Ectodermal cell (in vitro differentiated cells): ENCODE data around the gene PHLDB3.

ENCODE experiments used
- H3K27ac ChIP-seq: 2 replicates; pipeline ENCODE4 v1.7.0; 2013; ENCODE audit warnings: mild to moderate bottlenecking, low read depth, low read length; ENCODE audit not compliant: insufficient read depth, poor library complexity, severe bottlenecking
- H3K27me3 ChIP-seq: 2 replicates; pipeline ENCODE4 v1.7.0; 2013; ENCODE audit warnings: mild to moderate bottlenecking, low read length; ENCODE audit not compliant: insufficient read depth, control insufficient read depth, poor library complexity, severe bottlenecking
- H3K36me3 ChIP-seq: one replicate; pipeline ENCODE4 v1.7.0; 2013; ENCODE audit warnings: low read length; ENCODE audit not compliant: control insufficient read depth, insufficient read depth
- H3K4me1 ChIP-seq: one replicate; pipeline ENCODE4 v1.7.0; 2013; ENCODE audit warnings: low read length; ENCODE audit not compliant: control insufficient read depth, insufficient read depth
- H3K4me3 ChIP-seq: 2 replicates; pipeline ENCODE4 v1.7.0; 2013; ENCODE audit warnings: low read depth, low read length, control low read depth; ENCODE audit not compliant: insufficient read depth
- H3K9me3 ChIP-seq: 2 replicates; pipeline ENCODE4 v1.7.0; 2013; ENCODE audit warnings: mild to moderate bottlenecking, low read length, moderate library complexity; ENCODE audit not compliant: control insufficient read depth
- WGBS, 2 experiments: methylation state at CpG; one replicate each; pipeline ENCODE4 v1.1.7; 2013; ENCODE audit warnings: missing lambda C conversion rate in 2 of 2; 5-methylcytosine and 5-hydroxymethylcytosine counted together

PHLDB3 gene

GRCh38 chr19:43544077-43544476 lies 39.5 kb upstream of the PHLDB3 start:
- H3K4me1 ChIP-seq: no peaks in the 10 kb centered on the region
- H3K27me3 ChIP-seq: no peaks in the 10 kb centered on the region
- H3K9me3 ChIP-seq: peaks cover 2% of the 10 kb centered on the region
- 96 to 98% methylated on average over 9 of the region's 9 CpGs for WGBS, 2 experiments
- no peak overlapping the region for H3K4me3 ChIP-seq
- H3K36me3 ChIP-seq: peaks cover 49% of the 10 kb centered on the region
- H3K27ac ChIP-seq: no peak overlapping the region

GRCh38 chr19:43541920-43542650 lies 37.5 kb upstream of the PHLDB3 start:
- H3K36me3 ChIP-seq: peaks cover 53% of the 10 kb centered on the region
- no peak overlapping the region for H3K4me3 ChIP-seq
- H3K27me3 ChIP-seq: no peaks in the 10 kb centered on the region
- H3K27ac ChIP-seq: no peak overlapping the region
- 95 to 97% methylated on average over 5 of the region's 5 CpGs for WGBS, 2 experiments
- H3K4me1 ChIP-seq: no peaks in the 10 kb centered on the region
- peaks cover 2% of the 10 kb centered on the region for H3K9me3 ChIP-seq

- Histone ChIP-seq H3K27me3 (no peaks in the 10 kb centered on the region), H3K27ac (no peak overlapping the region), H3K4me3 (no peak overlapping the region), H3K9me3 (peaks cover 2% of the 10 kb centered on the region), H3K4me1 (no peaks in the 10 kb centered on the region), H3K36me3 (peaks cover 50% of the 10 kb centered on the region)
- WGBS, 2 experiments: 65 to 66% methylated on average over 3 of the region's 3 CpGs
Observed at GRCh38 chr19:43540381-43540780, 35.8 kb upstream of the PHLDB3 start.

- Histone ChIP-seq H3K27ac (no peak overlapping the region), H3K4me1 (peaks cover 5% of the 10 kb centered on the region), H3K4me3 (no peak overlapping the region), H3K27me3 (no peaks in the 10 kb centered on the region), H3K9me3 (peaks cover 2% of the 10 kb centered on the region), H3K36me3 (peaks cover 46% of the 10 kb centered on the region)
Observed at GRCh38 chr19:43538922-43539321, 34.4 kb upstream of the PHLDB3 start.

GRCh38 chr19:43534816-43535761 lies 30.5 kb upstream of the PHLDB3 start:
- Histone ChIP-seq H3K4me1 (peaks cover 10% of the 10 kb centered on the region), H3K4me3 (no peak overlapping the region)
- 83 to 84% methylated on average over 62 of the region's 62 CpGs for WGBS, 2 experiments

GRCh38 chr19:43534305-43534815 lies 29.8 kb upstream of the PHLDB3 start:
- Histone ChIP-seq H3K4me1 (peaks cover 10% of the 10 kb centered on the region), H3K9me3 (peaks cover 2% of the 10 kb centered on the region), H3K36me3 (peaks cover 13% of the 10 kb centered on the region), H3K27me3 (no peaks in the 10 kb centered on the region), H3K4me3 (peak overlapping the region; percentile 16), H3K27ac (no peak overlapping the region)
- WGBS, 2 experiments: 30 to 34% methylated on average over 17 of the region's 17 CpGs

More at GRCh38 chr19:43534816-43535761, 30.5 kb upstream of the PHLDB3 start:
- H3K36me3 ChIP-seq: peaks cover 19% of the 10 kb centered on the region
- H3K27me3 ChIP-seq: no peaks in the 10 kb centered on the region
- peaks cover 2% of the 10 kb centered on the region for H3K9me3 ChIP-seq
- no peak overlapping the region for H3K27ac ChIP-seq

GRCh38 chr19:43533546-43534304 lies 29.2 kb upstream of the PHLDB3 start:
- Histone ChIP-seq H3K4me3 (peak overlapping the region; percentile 33), H3K36me3 (peaks cover 7% of the 10 kb centered on the region), H3K27ac (peak overlapping the region; percentile 86), H3K4me1 (peaks cover 10% of the 10 kb centered on the region), H3K9me3 (no peaks in the 10 kb centered on the region), H3K27me3 (no peaks in the 10 kb centered on the region)
- 1% methylated on average over 41 of the region's 41 CpGs for WGBS, 2 experiments

- H3K27ac ChIP-seq: peak within 1 kb of the TSS; percentile 86
- H3K4me1 ChIP-seq: peaks cover 10% of the 10 kb centered on the region
- H3K4me3 ChIP-seq: peak within 1 kb of the TSS; percentile 33
- H3K36me3 ChIP-seq: peaks cover under 1% of the 10 kb centered on the region
- no peaks in the 10 kb centered on the region for H3K9me3 ChIP-seq
- WGBS, 2 experiments: 1% methylated on average over 47 of the region's 47 CpGs
- H3K27me3 ChIP-seq: no peaks in the 10 kb centered on the region
Observed at GRCh38 chr19:43532962-43533545, 28.5 kb upstream of the PHLDB3 start, which contains the start of gene ZNF575. TSS of gene ZNF575 (plus strand) at chr19:43533188. CDS start at chr19:43534423, 1,235 bp downstream.

- WGBS, 2 experiments: 21% methylated on average over 16 of the region's 16 CpGs
- Histone ChIP-seq H3K27me3 (no peaks in the 10 kb centered on the region), H3K27ac (no peak overlapping the region), H3K4me3 (peak overlapping the region; percentile 33), H3K36me3 (no peaks in the 10 kb centered on the region), H3K4me1 (peaks cover 10% of the 10 kb centered on the region), H3K9me3 (no peaks in the 10 kb centered on the region)
Observed at GRCh38 chr19:43532571-43532961, 28.0 kb upstream of the PHLDB3 start.
